Stimulated activated CD4-positive, alpha-beta T cell treated with anti-CD3 and anti-CD28 coated beads, Interleukin-4, amount 100 ng/mL, for 4 hours (primary cell): ENCODE measurements around the gene C19orf67.

Source experiments
- DNase-seq, 2 experiments: peaks; one replicate each; pipeline ENCODE4 v3.0.0-alpha.2; 2020

The C19orf67 gene

DNA sequence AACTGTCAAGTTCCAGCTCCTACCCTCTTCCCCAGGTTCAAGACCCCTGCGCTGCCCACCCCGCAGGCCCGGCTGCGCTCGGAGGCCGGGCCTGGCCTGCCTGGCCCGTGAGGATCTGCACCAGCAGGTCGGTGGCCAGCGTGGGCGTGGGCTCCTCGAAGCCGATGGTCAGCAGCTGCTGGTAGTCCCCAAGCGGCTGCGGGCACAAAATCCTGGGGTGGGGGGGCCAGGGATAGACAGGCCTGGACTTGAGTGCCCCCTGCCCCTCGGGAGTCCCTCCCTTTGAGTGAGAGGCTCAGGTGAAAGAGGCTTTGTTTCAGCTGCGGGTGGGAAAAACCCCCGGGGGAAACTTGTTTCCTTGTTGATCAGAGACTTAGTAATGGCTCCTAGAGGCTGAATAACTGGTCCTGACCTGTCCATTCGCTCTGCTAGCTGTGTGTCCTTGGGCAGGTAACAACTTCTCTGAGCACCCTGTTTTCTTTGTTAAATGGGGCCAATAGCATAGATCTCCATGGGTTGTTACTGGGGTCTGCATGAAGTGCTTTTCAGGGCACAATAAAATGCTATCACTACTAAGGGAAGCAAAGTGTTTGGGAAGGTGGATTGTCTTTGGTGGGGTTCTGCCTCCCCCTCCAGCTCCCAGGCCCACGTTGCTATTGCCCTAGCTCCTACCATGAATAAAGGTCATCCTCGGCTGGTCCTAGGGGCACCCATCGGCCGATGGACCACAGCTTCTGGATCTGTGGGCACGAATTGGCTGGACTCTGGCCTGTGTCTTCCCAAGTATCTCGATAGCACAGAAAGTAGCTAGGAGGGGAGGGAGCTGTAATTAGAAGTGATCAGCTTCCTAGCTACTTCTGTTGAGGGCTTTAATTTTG, 3.5 kb downstream of the C19orf67 start:
- peak; percentile 22 to 31 for DNase-seq

DNA sequence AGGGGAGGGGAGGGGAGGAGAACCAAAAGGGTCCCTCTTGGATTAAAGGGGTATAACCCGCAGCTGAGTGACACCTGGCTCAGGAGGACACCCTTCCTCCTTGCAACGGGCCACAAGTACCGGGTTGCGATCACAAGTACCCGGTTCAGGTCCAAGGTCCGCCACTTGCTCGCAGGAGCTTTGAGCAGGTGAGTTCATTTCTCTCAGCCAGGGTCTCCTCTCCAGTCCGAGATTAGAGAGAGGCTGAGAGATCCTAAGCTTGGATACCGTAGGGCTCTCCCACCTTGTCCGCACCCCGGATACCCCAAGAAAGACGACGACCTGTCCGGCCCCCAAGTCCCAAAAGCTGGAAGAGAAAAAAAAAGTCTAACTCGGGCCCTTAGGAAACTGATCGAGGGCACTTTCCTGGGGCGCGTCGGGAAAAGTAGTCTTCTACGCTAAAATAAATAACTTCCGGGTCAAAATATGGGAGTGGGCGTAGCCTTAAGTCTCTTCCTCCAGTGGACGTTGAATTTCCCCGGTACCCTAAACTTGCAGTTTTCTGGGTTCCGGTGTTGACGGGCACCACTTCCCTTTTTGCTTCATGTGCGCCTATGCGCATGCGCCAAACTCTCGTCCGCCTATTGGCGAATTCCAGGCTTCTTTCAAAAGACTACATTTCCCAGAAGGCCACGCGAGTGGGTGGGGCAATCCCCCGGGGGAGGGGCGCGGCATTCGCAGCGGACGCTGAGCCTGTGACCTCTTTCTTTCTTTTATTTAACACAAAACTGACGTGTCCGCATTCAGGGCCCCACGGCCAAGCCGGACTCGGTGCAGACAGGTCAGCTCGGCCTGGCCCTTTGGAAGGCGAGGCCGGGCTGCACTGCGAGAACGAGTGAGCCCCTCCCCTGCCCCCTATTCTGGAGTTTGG, 4.4 kb downstream of the C19orf67 start:
- DNase-seq = peak; percentile 98 to 99

DNA sequence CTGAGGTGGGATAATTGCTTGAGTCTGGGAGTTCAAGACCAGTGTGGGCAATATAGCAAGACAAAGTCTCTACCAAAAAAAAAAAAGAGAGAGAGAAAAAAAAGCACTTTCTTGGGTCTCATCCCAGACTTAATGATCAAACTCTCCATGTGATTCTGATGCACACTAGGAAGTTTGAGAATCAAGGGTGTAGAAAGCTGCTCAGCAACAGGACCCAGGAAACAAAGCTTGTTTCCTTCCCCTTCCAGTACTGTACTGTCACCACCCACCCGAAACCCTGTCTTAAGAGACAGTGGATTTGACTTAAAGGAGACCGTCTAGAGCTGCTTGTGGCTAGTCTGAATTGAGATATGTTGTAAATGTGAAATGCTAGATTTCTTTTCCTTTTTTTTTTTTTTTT, 7.2 kb downstream of the C19orf67 start:
- DNase-seq = no peak

DNA sequence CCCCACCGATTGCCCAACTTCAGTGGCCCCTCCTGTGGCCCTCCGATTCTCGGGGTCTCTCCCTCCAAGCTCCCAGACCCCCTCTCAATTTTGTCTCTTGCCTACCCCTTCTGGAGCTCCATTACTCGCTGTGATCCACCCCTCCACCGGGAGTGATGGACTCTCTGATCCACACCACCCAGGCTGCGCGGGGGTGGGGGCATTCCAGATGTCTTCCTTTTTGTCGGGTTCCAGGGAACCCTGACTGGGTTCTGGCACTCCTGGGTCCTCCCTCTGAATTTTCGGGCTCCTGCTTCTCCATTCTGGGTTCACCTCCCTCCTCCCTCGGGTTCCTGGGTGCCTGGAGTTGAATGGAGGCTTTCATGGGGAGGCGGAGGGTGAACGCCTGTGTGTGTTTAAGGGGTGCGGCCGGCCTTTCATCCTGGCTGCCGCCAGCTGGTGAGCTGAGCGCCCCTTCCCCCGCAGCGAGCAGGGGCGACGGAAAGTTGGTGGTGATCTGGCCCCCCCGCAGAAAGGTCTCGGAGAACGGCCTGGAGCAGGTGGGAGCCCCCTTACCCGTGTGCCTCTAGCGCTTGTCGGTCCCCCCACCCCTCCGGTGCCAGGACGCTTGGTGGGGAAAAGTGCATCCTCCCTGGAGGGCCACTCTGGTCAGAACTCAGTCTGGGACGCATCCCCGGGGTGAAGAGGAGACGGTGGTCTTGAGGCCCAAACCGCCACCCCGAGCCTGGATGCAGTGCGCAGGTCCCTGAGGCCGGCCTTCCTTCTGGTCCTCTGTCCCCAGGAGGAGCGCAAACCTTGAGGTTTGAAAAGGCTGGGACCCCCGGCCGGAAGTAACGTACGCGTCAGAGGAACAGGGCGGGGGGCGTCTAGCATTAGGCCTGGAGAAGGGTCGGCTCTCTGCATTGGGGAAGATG, 11.4 kb downstream of the C19orf67 start:
- no peak for DNase-seq

DNA sequence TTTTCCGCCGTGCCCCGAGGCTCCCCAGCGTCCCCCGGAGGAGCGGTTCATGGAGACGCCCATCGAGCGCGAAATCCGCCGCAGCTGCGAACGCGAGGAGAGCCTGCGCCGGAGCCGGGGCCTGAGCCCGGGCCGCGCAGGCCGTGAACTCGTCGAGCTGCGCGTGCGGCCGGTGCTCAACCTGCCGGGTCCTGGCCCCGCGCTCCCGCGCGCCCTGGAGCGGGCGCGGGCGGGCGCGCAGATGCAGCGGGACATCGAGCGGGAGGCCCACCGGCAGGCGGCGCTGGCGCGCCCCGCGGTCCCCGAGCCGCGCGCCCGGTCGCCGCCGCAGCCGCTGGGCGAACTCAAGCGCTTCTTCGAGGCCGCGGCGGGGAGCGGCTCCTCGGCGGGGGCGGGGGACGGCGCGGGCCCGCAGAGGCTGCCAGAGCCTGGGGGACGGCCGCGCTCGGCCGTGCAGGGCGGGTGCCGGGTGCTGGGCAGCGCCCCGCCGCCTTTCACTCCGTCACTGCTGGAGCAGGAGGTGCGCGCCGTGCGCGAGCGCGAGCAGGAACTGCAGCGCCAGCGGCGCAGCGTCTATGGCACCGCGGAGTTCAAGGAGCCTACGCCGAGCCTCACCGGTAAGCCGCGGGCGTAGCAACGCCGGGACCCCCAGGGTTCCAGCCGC, 12.2 kb downstream of the C19orf67 start:
- DNase-seq = peak; percentile 65 to 79

DNA sequence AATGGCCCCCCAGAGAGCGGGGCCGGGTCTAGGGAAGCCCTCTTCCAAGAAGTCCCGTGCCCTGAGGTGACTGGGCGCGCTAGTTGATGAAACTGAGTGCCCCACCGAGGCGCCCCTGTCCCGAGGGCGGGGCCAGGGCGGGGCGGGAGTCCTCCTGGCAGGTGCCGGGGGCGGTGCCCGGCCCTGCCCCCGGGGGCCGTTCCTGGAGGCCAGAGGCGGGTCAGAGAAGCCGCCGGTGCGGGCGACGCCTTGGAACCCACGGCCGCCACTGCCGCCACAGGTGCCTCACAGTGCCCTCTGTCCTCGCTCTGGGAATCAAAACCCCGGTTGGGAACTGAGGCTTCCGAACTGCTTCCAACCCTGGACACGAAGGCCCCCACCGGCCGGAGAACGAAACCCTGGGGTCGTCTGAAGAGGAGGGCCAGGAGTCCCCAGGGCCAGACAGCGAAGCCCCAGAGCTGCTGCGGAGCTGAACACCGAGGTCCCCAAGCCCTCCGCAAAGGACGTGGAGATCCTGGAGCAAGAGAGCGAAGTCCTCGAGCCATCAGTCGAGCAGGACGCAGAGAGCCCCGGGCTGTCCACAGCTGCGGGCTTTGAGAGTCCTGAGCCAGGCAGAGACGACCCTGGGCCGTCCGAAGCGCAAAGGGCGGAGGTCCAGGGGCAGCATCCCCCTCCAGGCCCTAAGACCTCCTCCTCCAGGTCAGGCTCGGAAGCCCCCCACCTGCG, 12.9 kb downstream of the C19orf67 start, which contains the start of gene MISP3:
Gene MISP3, plus strand, starts transcription at position 252 of the 726 bp plus-strand sequence. CDS start 524 bp downstream, outside the sequence.
- DNase-seq = peak in 1 of 2 experiments; percentile 38

DNA sequence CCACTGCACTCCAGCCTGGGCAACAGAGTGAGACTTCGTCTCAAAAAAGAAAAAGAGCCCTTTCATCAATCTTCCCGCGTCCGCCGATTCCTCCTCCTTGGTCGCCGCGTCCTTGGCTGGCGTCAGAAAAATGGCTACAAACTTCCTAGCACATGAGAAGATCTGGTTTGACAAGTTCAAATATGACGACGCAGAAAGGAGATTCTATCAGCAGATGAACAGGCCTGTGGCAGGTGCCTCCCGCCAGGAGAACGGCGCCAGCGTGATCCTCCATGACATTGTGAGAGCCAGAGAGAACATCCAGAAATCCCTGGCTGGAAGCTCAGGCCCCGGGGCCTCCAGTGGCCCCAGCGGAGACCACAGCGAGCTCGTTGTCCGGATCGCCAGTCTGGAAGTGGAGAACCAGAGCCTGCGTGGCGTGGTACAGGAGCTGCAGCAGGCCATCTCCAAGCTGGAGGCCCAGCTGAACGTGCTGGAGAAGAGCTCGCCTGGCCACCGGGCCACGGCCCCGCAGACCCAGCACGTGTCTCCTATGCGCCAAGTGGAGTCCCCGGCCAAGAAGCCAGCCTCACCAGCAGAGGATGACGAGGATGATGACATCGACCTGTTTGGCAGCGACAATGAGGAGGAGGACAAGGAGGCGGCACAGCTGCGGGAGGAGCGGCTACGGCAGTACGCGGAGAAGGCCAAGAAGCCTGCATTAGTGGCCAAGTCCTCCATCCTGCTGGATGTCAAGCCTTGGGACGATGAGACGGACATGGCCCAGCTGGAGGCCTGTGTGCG, 15.1 kb downstream of the C19orf67 start:
- DNase-seq = no peak

DNA sequence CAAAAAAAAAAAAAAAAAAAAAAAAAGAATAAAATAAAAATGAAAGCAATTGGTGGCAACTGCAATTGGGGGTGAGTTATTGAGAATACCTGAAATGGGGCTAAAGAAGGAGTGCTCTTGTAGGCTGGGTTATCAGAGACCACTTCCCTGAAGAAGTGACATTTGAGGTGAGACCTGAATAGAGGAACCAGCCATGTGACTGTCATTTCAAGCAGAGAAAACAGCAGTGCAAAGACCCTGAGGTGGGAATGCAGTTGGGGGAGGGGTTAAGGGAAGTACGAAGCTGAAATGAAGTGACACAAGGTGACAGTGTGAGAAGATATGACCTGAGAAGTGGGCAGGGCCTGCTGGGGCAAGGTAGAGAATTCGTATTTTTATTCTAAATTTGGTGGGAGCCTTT, 19.4 kb downstream of the C19orf67 start:
- DNase-seq = no peak

DNA sequence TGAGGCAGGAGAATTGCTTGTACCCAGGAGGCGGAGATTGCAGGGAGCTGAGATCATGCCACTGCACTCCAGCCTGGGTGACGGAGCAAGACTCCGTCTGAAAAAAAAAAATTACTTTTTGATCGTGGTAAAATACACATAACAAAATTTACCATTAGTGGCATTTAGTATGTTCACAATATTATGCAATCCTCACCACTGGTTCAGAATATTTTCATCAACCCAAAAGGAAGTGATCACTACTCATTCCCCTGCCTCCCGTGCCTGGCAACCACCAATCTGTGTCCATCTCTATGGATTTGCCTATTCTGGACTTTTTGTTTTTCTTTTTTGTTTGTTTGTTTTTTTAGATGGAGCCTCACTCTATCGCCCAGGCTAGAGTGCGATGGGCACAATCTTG, 22.5 kb downstream of the C19orf67 start:
- no peak for DNase-seq

DNA sequence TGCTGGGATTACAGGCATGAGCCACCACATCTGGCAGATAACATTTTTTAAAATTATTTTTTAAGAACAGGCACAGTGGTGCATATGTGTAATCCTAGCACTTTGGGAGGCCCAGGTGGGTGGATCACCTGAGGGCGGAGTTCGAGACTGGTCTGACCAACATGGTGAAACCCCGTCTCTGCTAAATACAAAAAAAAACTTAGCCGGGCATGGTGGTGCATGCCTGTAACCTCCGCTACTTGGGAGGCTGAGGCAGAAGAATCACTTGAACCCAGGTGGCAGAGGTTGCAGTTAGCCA, 23.1 kb downstream of the C19orf67 start:
- no peak for DNase-seq

DNA sequence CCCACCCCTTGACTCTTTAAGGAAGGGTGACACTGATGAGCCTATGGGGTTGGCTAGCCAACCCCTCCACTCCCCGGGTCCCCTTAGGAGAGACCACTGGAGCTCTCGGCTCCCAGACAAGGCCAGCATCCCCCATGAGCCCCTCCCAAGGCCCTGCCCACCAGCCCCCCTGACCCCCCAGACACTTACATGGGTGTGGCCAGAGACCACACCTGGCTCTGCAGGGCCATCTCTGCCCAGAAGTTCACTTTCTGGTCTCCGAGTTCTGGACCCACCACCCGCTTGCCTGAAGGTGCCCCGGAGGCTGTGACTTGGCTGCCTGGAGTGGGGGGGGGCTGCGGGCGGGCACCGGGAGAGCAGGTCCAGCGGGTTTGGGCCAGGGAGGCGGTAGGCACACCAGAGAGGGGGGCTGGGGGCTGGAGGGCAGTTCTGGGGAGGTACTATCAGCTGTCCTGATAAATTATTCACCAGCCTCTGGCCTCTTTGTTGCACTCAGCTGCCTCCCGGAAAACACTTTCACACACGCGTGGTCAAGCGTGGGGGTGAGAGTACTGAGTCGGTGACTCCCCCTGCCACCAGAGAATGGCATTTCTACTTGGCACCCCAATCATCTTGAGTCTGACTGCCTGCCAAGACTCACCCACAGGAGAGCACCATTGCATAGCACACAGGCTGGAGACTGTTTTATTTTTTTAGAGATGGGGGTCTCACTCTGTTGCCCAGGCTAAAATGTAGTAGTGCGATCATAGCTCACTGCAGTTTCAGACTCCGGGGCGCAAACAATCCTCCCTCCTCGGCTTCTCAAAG, 23.6 kb downstream of the C19orf67 start, which contains the start of gene PALM3:
Gene PALM3, minus strand, starts transcription at position 326 of the 807 bp plus-strand sequence. Its CDS starts 96 bp downstream, at position 230.
- DNase-seq = no peak

DNA sequence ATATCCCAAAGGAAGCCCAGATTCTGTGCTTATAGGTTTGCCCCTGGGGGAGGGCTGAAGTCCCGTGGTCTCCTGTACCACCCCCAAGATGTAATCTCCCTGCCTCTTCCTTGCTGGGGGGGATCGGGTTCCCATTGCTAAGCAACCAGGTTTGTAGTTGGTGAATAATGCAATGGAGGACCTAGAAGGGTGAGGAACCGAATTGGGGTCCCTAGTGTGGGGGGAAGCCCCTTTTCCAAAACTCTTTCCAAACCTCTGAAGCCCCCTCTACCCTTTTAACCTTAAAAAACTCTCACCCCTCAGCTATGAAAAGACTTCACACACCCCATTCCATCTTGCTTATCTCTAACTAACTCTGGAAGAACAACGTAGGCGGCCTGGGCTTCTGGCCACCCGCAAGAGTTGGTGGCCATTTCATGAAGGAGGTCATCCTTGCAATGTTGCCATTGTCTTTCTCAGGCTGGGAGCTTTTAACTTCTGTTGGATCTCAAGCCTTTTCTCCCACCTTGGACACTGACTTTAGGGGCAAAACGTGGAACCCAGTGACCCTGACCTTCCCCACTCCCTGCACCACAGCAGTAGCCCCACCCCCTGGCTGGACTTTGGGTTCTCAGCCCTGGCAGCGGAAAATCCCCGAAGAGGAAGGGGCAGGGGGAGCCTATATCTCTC, 24.4 kb downstream of the C19orf67 start:
- DNase-seq = no peak

DNA sequence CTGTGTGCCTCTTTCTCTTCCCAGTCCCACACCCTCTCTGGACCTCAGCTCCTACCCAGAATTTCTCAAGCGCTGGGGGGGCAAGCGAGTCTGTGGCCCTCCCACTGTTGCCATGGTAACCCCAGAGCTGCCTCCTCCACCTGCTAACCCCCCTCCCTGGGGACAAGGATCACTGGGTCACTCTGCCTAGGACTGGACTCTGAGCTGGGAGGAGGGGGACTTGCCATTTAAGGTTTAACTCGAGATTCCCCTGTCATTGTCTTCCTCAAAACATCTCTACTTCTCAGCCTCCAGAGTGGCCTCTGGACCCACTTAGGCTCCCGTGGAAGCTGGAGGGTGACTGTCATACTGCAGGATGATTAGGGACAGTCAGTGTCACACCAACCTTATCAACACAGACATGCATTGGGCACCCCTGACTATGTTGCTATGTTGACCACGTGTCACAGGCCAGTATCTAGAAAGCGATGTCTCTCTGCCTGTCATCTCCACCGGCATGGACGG, 25.9 kb downstream of the C19orf67 start:
- DNase-seq = no peak

DNA sequence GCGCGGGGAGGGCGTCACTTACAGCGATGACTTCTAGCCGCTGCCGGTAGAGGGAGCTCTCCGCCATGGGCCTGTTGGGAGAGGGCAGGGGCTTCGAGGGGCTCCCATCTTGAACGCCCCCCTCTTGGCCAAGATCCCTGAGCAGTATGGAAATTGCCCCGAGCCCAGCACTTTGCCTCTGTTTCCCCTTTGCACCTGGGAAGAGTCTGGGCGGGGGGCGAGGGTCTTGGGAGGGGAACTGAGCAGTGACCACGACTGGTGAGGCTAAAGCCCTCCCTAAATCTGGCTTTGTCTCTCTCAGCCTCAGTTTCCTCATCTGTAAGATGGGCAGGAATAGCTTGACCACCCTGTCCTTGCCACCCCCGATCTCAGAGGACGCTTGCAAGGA, 26.5 kb downstream of the C19orf67 start:
- DNase-seq = peak; percentile 38 to 48

DNA sequence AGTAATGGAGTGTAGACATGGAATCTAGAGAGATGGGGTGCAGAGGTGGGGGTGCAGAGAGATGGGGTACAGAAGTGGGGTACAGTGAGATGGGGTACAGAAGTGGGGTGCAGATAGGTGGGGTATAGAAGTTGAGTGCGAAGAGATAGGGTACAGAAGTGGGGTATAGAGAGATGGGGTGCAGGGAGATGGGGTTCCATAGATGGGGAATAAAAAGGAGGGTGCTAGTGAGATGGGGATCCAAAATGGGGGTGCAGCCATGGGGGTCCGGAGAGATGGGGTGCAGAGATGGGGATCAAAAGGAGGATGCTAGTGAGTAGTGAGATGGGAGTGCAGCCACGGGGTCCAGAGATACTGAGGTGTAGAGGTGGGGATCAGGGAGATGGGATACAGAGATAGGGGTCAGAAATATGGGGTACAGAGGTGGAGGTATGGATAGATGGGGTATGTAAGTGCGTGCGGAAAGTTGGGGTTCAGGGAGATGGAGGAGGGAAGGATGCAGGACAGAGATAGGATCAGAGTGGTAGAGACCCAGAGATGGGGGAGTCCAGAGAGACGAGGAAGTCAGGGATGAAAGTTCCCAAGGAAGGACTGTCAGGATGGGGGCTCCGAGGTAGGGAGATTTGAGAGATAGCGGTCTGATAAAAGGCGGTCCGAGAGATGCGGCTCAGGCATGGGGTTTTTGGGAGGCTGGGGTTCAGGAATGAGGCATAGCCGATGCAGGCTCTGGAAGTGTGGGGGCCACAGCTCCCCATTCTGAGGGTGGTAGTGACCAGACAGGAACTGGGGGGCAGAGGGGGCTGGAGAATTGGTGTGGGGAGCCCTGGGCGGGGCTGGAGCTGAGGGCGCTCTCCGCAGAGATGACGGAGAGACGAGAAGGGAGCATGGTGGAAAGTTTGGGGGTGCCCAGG, 27.1 kb downstream of the C19orf67 start:
- DNase-seq = no peak

DNA sequence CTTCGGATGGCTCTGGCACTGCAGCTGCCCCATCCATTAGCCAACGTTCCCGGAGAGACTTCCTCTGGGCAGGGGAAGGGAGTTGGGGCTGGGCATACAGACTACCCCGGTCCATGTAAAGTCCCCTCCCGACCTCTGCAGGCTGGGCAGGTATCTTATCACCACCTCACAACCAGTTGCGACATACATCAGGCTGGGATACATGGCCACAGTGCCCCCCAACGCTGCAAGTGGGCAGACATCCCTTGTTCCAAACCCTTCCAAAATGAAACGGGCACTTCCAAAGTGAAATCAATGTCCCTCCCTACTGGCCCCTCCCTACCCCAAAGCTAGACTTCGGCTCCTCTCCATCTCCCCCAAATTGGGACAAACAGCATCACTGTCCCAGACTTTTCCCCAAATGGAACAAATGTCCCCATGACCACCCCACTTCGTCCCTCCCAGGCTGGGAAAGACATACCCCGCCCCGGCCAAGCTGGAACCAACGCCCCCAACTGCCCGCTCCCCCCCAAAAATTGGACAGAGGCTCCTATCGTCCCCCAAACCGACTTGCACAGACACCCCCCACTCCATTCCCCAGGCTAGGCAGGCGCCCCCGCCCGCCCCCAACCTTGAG, 28.7 kb downstream of the C19orf67 start:
- DNase-seq = no peak

DNA sequence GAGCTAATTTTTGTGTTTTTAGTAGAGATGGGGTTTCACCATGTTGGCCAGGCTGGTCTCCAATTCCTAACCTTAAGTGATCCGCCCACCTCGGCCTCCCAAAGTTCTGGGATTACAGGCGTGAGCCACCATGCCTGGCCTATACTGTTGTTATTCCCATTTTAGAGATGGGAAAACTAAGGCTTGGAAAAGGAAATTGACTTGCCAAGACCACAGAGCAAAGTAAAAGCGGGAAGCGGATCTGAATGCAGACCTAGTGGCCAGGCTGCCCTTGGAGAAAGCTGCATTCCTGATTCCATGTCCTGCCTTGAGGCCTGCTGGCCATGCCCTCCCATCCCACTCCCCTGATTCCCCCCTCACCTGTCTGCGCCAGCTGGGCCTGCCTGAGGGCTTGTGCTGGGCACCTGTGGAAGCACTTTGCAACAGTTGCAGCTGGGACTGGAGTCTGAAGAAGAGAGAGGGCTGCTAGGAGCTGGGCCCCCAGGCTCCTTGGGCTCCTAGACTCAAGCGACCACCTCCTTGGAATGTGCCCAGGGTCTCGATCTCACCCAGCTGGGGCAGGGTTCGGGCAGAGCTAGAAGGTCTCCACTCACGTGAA, 29.4 kb downstream of the C19orf67 start:
- no peak for DNase-seq
